GM06990 (cell line): Measurements from ENCODE around the gene MECP2.
"Not testable (repeated sequence)": the region's sequence is repeated elsewhere in the genome, so short reads cannot be mapped to it uniquely, and the experiment has no call there.

Experiments used
- DNase-seq: peaks from one replicate; pipeline ENCODE4 v3.0.0-alpha.2; 2011; ENCODE audit not compliant: insufficient read length; ENCODE audit errors: extremely low read depth
- H3K27me3 ChIP-seq: replicated peaks from 2 replicates; pipeline ENCODE4 v1.6.0; 2011; ENCODE audit warnings: low read length; ENCODE audit not compliant: control insufficient read depth, insufficient read depth
- H3K36me3 ChIP-seq: 2 replicates; pipeline ENCODE4 v1.5.1; 2011; ENCODE audit warnings: low read length; ENCODE audit not compliant: control insufficient read depth, insufficient read depth
- H3K4me3 ChIP-seq: replicated peaks from 2 replicates; pipeline ENCODE4 v1.5.1; 2011; ENCODE audit warnings: low read depth, mild to moderate bottlenecking, control low read depth, low read length
- TF ChIP-seq, protein P1 (sequence below): IDR thresholded peaks from 2 replicates; pipeline ENCODE4 v1.5.1; 2011; ENCODE audit warnings: low read length, control low read depth, mild to moderate bottlenecking, inconsistent platforms; ENCODE audit not compliant: insufficient read depth, poor library complexity, severe bottlenecking

The MECP2 gene

DNA sequence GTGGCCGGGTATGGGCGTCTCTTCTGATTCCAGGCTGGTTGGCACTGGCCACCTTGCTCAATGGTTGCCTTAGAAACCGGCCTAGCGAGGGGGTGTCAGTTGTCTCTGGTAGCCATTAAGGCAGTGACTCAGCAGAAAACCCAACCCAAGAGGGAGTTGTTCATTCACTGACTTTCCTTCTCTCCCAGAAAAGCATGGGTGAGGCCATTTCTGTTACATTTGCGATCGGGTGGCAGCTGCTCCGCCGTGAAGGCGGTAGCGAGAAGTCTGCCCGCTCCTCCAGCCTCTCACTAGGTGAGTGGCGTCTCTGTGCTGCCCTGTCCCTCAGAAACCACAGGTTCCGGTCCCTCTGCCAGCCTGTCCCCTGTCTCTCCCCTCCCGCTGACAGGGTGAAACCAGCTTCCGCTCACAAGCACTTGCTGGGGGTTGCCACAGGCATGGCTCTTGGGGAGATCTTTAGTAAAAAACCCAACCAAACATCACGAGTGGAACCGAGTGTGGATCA is 95.2 kb downstream of the MECP2 start:
- no peak overlapping the region; the same call in 1 of the 2 replicates for H3K4me3 ChIP-seq
- no peaks in the 10 kb centered on the region for H3K36me3 ChIP-seq
- TF ChIP-seq, protein P1, sequence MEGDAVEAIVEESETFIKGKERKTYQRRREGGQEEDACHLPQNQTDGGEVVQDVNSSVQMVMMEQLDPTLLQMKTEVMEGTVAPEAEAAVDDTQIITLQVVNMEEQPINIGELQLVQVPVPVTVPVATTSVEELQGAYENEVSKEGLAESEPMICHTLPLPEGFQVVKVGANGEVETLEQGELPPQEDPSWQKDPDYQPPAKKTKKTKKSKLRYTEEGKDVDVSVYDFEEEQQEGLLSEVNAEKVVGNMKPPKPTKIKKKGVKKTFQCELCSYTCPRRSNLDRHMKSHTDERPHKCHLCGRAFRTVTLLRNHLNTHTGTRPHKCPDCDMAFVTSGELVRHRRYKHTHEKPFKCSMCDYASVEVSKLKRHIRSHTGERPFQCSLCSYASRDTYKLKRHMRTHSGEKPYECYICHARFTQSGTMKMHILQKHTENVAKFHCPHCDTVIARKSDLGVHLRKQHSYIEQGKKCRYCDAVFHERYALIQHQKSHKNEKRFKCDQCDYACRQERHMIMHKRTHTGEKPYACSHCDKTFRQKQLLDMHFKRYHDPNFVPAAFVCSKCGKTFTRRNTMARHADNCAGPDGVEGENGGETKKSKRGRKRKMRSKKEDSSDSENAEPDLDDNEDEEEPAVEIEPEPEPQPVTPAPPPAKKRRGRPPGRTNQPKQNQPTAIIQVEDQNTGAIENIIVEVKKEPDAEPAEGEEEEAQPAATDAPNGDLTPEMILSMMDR = no peak
- DNase-seq = peak; percentile 72
- H3K27me3 ChIP-seq = no peaks in the 10 kb centered on the region

DNA sequence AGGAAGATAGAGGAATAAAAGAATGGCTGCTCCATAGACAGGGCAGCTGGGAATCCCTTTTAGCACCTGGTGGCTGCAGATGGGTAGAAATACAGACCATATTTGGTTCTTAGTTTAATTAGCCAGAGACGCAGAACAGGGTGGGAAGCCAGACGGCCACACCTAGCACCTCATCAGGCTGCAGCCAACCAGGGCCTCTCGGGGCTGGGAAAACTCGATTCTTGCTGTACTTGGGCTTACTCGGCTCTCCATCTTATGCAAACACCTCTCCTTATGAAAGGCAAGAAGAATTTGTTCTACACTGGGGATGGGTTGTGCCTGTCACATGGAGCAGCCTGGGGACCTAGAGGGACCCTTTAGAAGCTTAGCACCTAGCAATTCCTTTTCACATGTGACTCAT is 97.5 kb downstream of the MECP2 start:
- no peaks in the 10 kb centered on the region for H3K27me3 ChIP-seq
- TF ChIP-seq, protein P1 = no peak
- H3K4me3 ChIP-seq = no peak overlapping the region
- H3K36me3 ChIP-seq = no peaks in the 10 kb centered on the region
- DNase-seq = no peak

DNA sequence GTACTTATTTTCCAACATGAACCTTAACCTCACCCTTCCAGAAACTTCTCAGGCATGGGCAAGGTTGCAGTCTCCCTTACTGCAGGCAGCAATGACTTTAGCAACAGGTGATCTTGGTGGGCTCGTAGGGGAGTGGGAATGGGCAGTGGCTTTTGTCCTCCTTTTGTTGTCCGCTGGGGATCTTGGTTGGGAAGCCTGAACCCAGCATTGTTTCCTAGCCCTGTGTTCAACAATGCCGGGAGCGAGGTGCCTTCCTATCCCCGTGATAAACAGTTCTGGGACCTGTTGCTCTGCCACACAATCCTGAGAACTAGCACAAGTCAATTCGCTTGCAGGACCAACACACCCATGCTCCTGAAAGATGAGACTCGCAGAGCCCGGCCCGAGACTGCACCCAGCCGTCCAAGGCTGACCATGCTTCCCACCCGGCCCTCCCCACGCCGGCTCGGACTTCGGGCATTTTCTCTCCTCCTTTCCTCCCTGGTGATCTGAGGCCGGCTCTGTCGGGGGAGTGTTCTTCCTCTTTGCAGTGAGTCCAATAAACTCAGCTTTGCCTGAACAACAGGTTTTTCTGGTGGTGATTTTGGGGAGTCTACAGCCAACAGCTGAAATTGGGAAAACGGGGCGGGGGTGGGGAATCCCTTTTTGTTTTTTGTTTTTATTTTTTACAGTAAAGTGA is 98.0 kb downstream of the MECP2 start:
- no peaks in the 10 kb centered on the region for H3K36me3 ChIP-seq
- TF ChIP-seq, protein P1 = no peak
- no peak overlapping the region for H3K4me3 ChIP-seq
- H3K27me3 ChIP-seq = no peaks in the 10 kb centered on the region
- DNase-seq = no peak

DNA sequence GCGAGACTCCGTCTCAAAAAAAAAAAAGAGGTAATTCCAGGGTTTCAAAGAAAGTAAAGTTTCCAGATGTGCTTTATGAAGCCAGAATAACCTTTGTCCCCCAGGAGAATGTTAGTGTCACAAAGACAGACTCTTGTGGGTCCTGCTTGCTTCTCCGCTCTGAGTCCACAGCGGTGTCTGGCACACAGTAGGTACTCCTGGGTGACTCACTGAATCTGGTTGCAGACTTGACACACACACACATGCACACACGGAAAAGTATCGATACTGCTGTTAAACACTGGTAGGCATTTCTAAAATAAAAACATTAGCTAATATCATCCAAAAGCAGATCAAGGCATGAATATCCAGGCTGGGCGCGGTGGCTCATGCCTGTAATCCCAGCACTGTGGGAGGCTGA is 102.0 kb downstream of the MECP2 start:
- H3K27me3 ChIP-seq = no peaks in the 10 kb centered on the region
- TF ChIP-seq, protein P1 = no peak
- no peaks in the 10 kb centered on the region for H3K36me3 ChIP-seq
- DNase-seq = no peak
- no peak overlapping the region for H3K4me3 ChIP-seq

DNA sequence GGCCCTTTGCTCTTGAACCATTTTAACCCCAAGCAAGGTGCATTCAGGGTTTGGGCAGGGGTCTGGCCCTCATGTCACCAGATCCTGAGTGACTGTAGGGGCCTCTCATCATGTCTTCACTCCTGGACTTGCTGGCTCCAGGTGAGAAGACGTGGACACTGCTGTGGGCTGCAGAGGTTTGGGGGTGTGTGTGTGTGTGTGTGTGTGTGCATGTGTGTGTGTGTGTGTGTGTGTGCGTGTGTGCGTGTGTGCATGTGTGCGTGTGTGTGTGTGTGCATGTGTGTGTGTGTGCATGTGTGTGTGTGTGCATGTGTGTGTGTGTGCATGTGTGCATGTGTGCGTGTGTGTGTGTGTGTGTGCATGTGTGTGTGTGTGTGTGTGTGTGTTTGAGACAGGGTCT is 103.1 kb downstream of the MECP2 start:
- DNase-seq, H3K27me3 ChIP-seq, H3K36me3 ChIP-seq, H3K4me3 ChIP-seq: not testable (repeated sequence)

DNA sequence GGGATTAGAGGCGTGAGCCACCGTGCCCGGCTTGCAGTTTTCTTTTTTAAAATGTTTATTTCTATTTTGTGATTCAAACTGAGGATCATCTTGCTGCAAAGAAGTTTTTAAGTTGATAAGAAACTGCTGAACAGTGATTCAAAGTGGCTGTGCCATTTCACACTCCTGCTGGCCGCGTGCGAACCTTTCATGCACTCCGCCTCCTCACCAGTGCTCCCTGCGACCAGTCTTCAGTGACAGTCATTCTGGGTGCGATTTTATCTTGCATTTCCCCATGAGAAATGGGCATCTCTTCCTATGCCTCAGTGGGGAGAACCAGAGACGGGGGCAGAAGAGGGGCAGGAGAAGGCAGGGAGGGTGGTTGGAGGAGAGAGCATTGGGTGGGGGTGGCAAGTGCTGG is 103.5 kb downstream of the MECP2 start:
- Histone ChIP-seq H3K4me3 (no peak overlapping the region), H3K36me3 (no peaks in the 10 kb centered on the region), H3K27me3 (no peaks in the 10 kb centered on the region)
- TF ChIP-seq, protein P1 = no peak
- no peak for DNase-seq
